Measurements from ENCODE around the gene C3orf18. TPM values are rescaled to one million over a fixed set of nuclear protein-coding genes. Genes with fewer than 3 reads are reported as not detected.
A peak's percentile ranks its signal among the peaks of the same experiment; 100 is the strongest.

Gene C3orf18
- total and polyA plus RNA-seq, 11 donors, result 25.4 to 56.8 (median 35.8) TPM

GRCh38 chr3:50573566-50574443 lies 6.3 kb upstream of the C3orf18 start:
- 82 to 92% (median 88%) methylated on average over 8 of the region's 8 CpGs for WGBS, 4 donors
- Histone ChIP-seq H3K4me1 (peaks cover 0 to 67% (median 21%) of the 10 kb centered on the region in 12 donors), H3K36me3 (peaks cover 0 to 61% (median 8%) of the 10 kb centered on the region in 9 donors), H3K27me3 (no peaks in the 10 kb centered on the region), H3K9me3 (no peaks in the 10 kb centered on the region), H3K4me3 (no peak overlapping the region), H3K27ac (peak overlapping the region in 1 of 12 donors; percentile 81)
- DNase-seq, result no peak
- no peak for ATAC-seq
- no peak for TF ChIP-seq CTCF (IDR thresholded peaks at IDR 0.05)
- TF ChIP-seq POLR2A (IDR thresholded peaks at IDR 0.05), result no peak
- intact Hi-C loops (cut with DNase I), result loop anchor here in 6 of 10 donors (5.0 to 10.0 kb wide), 4 partner anchors 81 to 813 kb away; partner anchors contain the start of gene MANF (in 5 of the 6)

GRCh38 chr3:50572801-50573371 lies 5.3 kb upstream of the C3orf18 start:
- H3K27ac ChIP-seq, result peak overlapping the region in 10 of 12 donors; percentile 32 to 81 (median 56)

GRCh38 chr3:50572158-50572557 lies 4.6 kb upstream of the C3orf18 start:
- DNase-seq (peak; percentile 74 to 85 (median 81)), ATAC-seq (peak; percentile 42 to 58 (median 43))
- H3K4me3 ChIP-seq, result peak overlapping the region in 1 of 12 donors; percentile 0
- peak overlapping the region in 10 of 12 donors; percentile 32 to 81 (median 56) for H3K27ac ChIP-seq
- TF ChIP-seq CTCF (IDR thresholded peaks at IDR 0.05) (peak; percentile 83 to 95 (median 92)), POLR2A (IDR thresholded peaks at IDR 0.05) (no peak)
- no peaks in the 10 kb centered on the region for H3K27me3 ChIP-seq
- H3K36me3 ChIP-seq, result peaks cover 0 to 45% (median 0%) of the 10 kb centered on the region in 9 donors
- peaks cover 0 to 81% (median 27%) of the 10 kb centered on the region in 12 donors for H3K4me1 ChIP-seq
- WGBS, 4 donors, result 0 to 24% (median 22%) methylated on average over 1 of the region's 1 CpG
- intact Hi-C loops (cut with DNase I), result loop anchor here in 9 of 10 donors (1.0 to 10.0 kb wide), 6 partner anchors 40 to 815 kb away; partner anchors contain the start of gene MANF (in 5 of the 9)
- H3K9me3 ChIP-seq, result no peaks in the 10 kb centered on the region

More at GRCh38 chr3:50572801-50573371, 5.3 kb upstream of the C3orf18 start:
- no peak for ATAC-seq
- WGBS, 4 donors, result 87 to 94% (median 91%) methylated on average over 3 to 4 of the region's 4 CpGs
- Histone ChIP-seq H3K27me3 (no peaks in the 10 kb centered on the region), H3K9me3 (no peaks in the 10 kb centered on the region), H3K36me3 (peaks cover 0 to 52% (median 6%) of the 10 kb centered on the region in 9 donors), H3K4me1 (peaks cover 0 to 77% (median 26%) of the 10 kb centered on the region in 12 donors), H3K4me3 (peak overlapping the region in 1 of 12 donors; percentile 0)
- intact Hi-C loops (cut with DNase I), result loop anchor here in 9 of 10 donors (1.0 to 10.0 kb wide), 6 partner anchors 39 to 814 kb away; partner anchors contain the start of gene MANF (in 5 of the 9)
- no peak for DNase-seq
- TF ChIP-seq CTCF (IDR thresholded peaks at IDR 0.05), result no peak
- no peak for TF ChIP-seq POLR2A (IDR thresholded peaks at IDR 0.05)

Measured in heart left ventricle (tissue), 16 donors.